ENCODE measurements around the gene FAM222A. TPM values are rescaled to one million over a fixed set of nuclear protein-coding genes. Genes with fewer than 3 reads are reported as not detected.

FAM222A gene
- total RNA-seq, 1 donor from 2014 or later, result 0.73 TPM

DNA sequence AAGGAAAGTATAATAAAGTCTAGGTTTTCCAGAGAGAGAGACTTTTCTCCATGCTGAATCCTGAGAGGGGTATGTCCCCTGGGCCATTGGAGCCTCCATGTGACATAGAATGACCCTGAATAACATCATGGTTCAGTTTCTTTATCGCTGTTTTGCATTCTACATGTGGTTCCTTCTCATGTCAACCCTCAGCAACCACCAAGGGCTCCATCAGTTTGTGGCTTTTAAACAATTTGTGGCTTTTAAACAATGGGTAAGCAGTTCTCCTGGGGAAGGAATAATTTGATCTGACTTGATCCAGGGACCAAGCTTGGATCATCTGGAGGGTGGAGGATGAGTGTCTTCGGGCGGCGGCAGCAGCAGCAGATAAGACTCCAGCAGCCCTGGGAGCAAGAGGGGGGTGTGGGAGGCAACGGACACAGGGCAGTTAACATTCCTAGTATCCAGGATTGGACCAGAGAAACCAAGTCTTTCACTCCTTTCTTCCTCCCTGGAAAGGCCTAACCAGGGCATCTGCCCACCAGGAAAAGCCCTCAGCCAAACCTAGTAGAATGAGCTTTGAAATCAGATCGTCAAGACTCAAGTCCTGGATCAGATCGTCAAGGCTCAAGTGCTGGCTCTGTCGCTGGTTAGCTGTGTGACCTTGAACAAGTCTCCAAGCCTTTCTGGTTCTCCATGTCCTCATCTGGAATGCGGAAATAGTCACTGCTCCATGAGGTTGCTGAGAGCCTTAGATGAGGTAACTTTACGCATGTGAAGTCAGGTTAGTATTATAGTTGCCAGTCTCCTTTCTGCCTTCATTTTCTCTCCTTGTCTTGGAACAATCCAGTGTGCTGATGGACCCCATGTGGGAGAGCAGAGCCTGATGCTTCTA, 27.8 kb upstream of the FAM222A start:
- ATAC-seq (ENCODE audit: low read depth), result no peak

DNA sequence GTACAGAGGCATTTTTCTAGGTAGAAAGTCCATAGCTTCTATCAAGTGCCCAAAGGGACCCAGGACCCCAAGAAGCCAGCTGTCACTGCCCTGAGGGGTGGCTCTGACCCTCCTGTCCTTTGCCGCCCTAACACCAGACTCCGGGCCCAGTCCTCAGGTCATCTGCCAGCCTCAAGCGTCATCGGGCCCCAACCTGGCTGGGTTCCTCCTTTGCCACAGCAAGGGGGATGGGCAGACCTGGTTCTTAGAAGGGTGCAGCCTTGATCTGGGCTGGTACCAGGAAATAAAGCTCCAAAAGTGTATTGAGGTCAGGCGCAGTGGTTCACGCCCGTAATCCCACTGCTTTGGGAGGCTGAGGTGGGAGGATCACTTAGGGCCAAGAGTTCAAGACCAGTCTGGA, 27.1 kb upstream of the FAM222A start:
- ATAC-seq (ENCODE audit: low read depth) (no peak), DNase-seq (no peak)
- H3K27me3 Mint-ChIP-seq, result peaks cover 17% of the 10 kb centered on the region
- TF ChIP-seq, protein P1, sequence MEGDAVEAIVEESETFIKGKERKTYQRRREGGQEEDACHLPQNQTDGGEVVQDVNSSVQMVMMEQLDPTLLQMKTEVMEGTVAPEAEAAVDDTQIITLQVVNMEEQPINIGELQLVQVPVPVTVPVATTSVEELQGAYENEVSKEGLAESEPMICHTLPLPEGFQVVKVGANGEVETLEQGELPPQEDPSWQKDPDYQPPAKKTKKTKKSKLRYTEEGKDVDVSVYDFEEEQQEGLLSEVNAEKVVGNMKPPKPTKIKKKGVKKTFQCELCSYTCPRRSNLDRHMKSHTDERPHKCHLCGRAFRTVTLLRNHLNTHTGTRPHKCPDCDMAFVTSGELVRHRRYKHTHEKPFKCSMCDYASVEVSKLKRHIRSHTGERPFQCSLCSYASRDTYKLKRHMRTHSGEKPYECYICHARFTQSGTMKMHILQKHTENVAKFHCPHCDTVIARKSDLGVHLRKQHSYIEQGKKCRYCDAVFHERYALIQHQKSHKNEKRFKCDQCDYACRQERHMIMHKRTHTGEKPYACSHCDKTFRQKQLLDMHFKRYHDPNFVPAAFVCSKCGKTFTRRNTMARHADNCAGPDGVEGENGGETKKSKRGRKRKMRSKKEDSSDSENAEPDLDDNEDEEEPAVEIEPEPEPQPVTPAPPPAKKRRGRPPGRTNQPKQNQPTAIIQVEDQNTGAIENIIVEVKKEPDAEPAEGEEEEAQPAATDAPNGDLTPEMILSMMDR (IDR thresholded peaks at IDR 0.05), result no peak
- H3K27ac Mint-ChIP-seq, result no peak overlapping the region
- intact Hi-C loops (cut with micrococcal nuclease), result no loop called here
- no peaks in the 10 kb centered on the region for H3K4me1 Mint-ChIP-seq
- ChIA-PET CTCF (no interaction called here), POLR2A (no interaction called here)
- no peak overlapping the region for H3K4me3 Mint-ChIP-seq
- H3K36me3 Mint-ChIP-seq (ENCODE audit: low read depth), result no peaks in the 10 kb centered on the region
- H3K9me3 Mint-ChIP-seq, result no peaks in the 10 kb centered on the region

More for the DNA sequence above, 27.8 kb upstream of the FAM222A start:
- CTCF ChIA-PET, result no interaction called here
- Mint-ChIP-seq H3K9me3 (no peaks in the 10 kb centered on the region), H3K36me3 (ENCODE audit: low read depth) (no peaks in the 10 kb centered on the region), H3K4me1 (no peaks in the 10 kb centered on the region), H3K4me3 (no peak overlapping the region), H3K27me3 (peaks cover 15% of the 10 kb centered on the region), H3K27ac (no peak overlapping the region)
- intact Hi-C loops (cut with micrococcal nuclease), result no loop called here
- POLR2A ChIA-PET, result no interaction called here
- no peak for DNase-seq
- TF ChIP-seq, protein P1 (IDR thresholded peaks at IDR 0.05), result no peak

DNA sequence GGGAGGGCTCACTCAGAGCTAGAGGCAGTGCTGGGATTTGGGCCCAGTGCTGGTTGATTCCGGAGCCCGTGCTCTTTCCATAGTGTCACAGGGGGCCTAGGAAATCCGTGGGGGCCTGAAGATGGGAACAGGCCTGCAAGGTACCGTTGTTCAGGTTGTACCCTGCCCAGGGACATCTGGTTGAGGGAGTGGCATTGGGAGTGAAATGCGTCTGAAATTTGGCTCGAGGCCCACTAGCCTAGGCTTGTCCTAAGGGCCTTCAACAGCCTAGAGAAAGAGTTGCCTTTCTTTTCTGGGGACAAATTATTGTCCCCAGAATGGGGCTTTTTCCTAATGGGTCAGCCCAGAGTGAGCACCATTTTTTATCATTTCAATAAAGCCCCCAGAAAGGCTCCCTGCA, 26.4 kb upstream of the FAM222A start:
- TF ChIP-seq, protein P1 (IDR thresholded peaks at IDR 0.05), result no peak
- peaks cover 18% of the 10 kb centered on the region for H3K27me3 Mint-ChIP-seq
- ATAC-seq (ENCODE audit: low read depth), result no peak
- H3K27ac Mint-ChIP-seq, result no peak overlapping the region
- H3K9me3 Mint-ChIP-seq, result no peaks in the 10 kb centered on the region
- H3K4me1 Mint-ChIP-seq, result no peaks in the 10 kb centered on the region
- ChIA-PET CTCF (no interaction called here), POLR2A (no interaction called here)
- H3K36me3 Mint-ChIP-seq (ENCODE audit: low read depth), result no peaks in the 10 kb centered on the region
- H3K4me3 Mint-ChIP-seq, result no peak overlapping the region
- intact Hi-C loops (cut with micrococcal nuclease), result no loop called here
- no peak for DNase-seq

DNA sequence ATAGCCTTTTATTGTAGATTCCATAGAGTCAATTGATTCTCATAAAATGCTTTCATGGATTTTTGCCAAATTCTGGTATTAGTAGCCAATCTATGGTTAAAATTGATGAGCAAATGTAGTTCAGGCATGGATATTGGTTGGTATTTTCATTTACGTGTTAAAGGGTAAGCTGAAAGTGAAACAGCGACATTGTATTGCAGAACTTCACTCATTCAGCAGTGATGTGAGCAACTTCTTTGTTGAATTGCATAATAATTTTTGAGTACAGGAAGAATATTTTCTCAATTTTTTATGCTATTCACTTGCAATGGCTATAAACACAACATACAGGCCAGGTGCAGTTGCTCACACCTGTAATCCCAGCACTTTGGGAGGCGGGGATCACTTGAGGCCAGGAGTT, 24.2 kb upstream of the FAM222A start:
- no peak overlapping the region for H3K4me3 Mint-ChIP-seq
- peaks cover 2% of the 10 kb centered on the region for H3K9me3 Mint-ChIP-seq
- DNase-seq (no peak), ATAC-seq (ENCODE audit: low read depth) (no peak)
- peaks cover 20% of the 10 kb centered on the region for H3K27me3 Mint-ChIP-seq
- ChIA-PET CTCF (no interaction called here), POLR2A (no interaction called here)
- intact Hi-C loops (cut with micrococcal nuclease), result no loop called here
- no peaks in the 10 kb centered on the region for H3K36me3 Mint-ChIP-seq (ENCODE audit: low read depth)
- no peaks in the 10 kb centered on the region for H3K4me1 Mint-ChIP-seq
- TF ChIP-seq, protein P1 (IDR thresholded peaks at IDR 0.05), result no peak
- H3K27ac Mint-ChIP-seq, result no peak overlapping the region

DNA sequence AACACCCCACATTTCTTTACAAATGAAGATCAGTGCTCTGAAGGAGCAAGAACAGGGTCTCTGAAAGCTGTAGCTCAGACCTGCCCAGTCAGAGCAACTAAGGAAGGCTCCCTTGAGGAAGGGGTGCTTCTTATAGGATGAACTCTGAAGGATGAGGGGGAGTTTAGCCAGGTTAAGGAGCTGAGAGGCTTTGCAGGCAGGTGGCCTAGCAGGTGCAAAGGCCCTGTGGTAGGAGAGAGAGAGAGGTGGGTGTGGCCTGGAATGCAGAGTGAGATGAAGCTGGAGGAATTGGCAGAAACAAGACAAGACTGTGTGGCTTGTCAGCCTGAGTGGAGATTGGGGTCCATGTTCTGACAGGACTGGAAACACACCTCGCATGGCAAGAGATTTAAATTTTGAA, 20.5 kb upstream of the FAM222A start:
- TF ChIP-seq, protein P1 (IDR thresholded peaks at IDR 0.05), result no peak
- Mint-ChIP-seq H3K9me3 (peaks cover 2% of the 10 kb centered on the region), H3K4me1 (no peaks in the 10 kb centered on the region), H3K4me3 (no peak overlapping the region), H3K27ac (no peak overlapping the region), H3K27me3 (peaks cover 18% of the 10 kb centered on the region), H3K36me3 (ENCODE audit: low read depth) (no peaks in the 10 kb centered on the region)
- ChIA-PET CTCF (no interaction called here), POLR2A (no interaction called here)
- intact Hi-C loops (cut with micrococcal nuclease), result no loop called here
- no peak for ATAC-seq (ENCODE audit: low read depth)
- no peak for DNase-seq

All from activated B cell treated with CpG ODN at 0.5 μM for 24 hours (primary cell).